Kidney tubule cell (primary cell): ENCODE data around the gene AQP3.
"Not testable (repeated sequence)": the region's sequence is repeated elsewhere in the genome, so short reads cannot be mapped to it uniquely, and the experiment has no call there.

Experiments
- DNase-seq: peaks from one replicate; pipeline ENCODE4 v3.0.0-alpha.2; 2018; ENCODE audit warnings: low spot score

The AQP3 gene

GRCh38 chr9:33465096-33465495, 17.7 kb upstream of the AQP3 start:
- DNase-seq = no peak

GRCh38 chr9:33464045-33464636, 16.7 kb upstream of the AQP3 start:
- DNase-seq = no peak

- no peak for DNase-seq
Observed at GRCh38 chr9:33463151-33463550, 15.8 kb upstream of the AQP3 start.

GRCh38 chr9:33461492-33461891, 14.1 kb upstream of the AQP3 start:
- no peak for DNase-seq

- DNase-seq = no peak
Observed at GRCh38 chr9:33460854-33461253, 13.5 kb upstream of the AQP3 start.

- no peak for DNase-seq
Observed at GRCh38 chr9:33459115-33459514, 11.7 kb upstream of the AQP3 start.

GRCh38 chr9:33458444-33458843, 11.1 kb upstream of the AQP3 start:
- DNase-seq = peak; percentile 88

- DNase-seq = no peak
Observed at GRCh38 chr9:33455945-33456344, 8.6 kb upstream of the AQP3 start.

- not testable (repeated sequence) for DNase-seq
Observed at GRCh38 chr9:33455456-33455855, 8.1 kb upstream of the AQP3 start.

GRCh38 chr9:33454661-33455026, 7.3 kb upstream of the AQP3 start:
- DNase-seq = not testable (repeated sequence)

- DNase-seq = no peak
Observed at GRCh38 chr9:33453999-33454660, 6.7 kb upstream of the AQP3 start.

GRCh38 chr9:33453286-33453860, 6.0 kb upstream of the AQP3 start:
- no peak for DNase-seq

- peak; percentile 87 for DNase-seq
Observed at GRCh38 chr9:33452828-33453271, 5.5 kb upstream of the AQP3 start.

- no peak for DNase-seq
Observed at GRCh38 chr9:33450621-33451146, 3.3 kb upstream of the AQP3 start.

- DNase-seq = no peak
Observed at GRCh38 chr9:33449715-33450114, 2.3 kb upstream of the AQP3 start.

GRCh38 chr9:33447799-33448553, 583 bp upstream of the AQP3 start:
- DNase-seq = no peak

- no peak for DNase-seq
Observed at GRCh38 chr9:33446240-33446945, 1.0 kb downstream of the AQP3 start.

GRCh38 chr9:33445389-33446239, 1.8 kb downstream of the AQP3 start:
- DNase-seq = no peak

- no peak for DNase-seq
Observed at GRCh38 chr9:33443464-33444154, 3.8 kb downstream of the AQP3 start.

GRCh38 chr9:33443047-33443446, 4.3 kb downstream of the AQP3 start:
- DNase-seq = no peak
